Right forelimb (tissue), 1 donor: ENCODE data around the gene HCN4.
"Not testable (repeated sequence)": the region's sequence is repeated elsewhere in the genome, so short reads cannot be mapped to it uniquely, and the experiment has no call there.

Source experiments
- DNase-seq: peaks from one replicate; pipeline ENCODE4 v3.0.0-alpha.2; 2018

HCN4 gene

DNA sequence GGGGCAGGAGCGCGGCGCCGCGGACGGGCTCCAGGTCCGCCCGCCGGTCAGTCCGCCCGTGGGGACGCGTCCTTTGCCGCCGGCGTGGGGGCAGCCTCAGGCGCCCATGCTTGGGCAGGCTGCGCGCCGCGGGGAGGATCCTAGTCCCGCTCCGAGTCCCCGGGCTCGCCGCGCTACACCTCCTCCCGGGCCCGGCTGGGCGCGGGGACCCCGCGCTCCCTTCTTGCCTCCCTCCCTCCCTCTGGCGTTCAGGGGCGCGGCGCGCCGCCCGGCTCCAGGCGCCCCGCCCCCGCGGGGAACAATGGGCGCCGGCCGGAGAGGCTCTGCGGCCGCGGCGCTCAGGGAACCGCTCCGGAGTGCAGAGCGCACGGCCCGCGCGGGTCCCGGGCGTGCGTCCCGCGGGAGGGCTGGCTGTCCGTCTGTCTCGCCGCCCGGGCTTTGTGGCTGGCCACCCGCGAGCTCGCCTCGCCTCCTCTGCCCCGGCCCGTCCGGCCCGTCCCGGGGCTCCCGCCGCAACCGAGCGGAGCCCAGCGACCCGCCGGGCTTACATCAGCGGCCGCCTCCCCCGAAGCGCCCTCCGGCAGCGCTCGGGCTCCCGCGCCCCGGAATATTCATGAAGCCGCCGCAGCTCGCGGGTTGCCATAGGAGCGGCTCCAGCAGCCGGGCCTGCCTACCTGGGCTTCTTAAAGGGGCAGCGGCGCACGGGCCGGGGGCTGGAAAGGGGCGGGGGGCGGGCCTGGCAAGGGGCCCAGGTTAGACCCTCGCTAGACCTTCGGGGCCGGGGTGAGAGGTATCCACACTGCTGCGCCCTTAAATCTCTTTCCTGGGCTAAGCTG lies at the start of gene HCN4:
Gene HCN4 (minus strand): TSS at position 658 of the 836 bp plus-strand sequence. CDS start 688 bp downstream, outside the sequence.
- no peak for DNase-seq

DNA sequence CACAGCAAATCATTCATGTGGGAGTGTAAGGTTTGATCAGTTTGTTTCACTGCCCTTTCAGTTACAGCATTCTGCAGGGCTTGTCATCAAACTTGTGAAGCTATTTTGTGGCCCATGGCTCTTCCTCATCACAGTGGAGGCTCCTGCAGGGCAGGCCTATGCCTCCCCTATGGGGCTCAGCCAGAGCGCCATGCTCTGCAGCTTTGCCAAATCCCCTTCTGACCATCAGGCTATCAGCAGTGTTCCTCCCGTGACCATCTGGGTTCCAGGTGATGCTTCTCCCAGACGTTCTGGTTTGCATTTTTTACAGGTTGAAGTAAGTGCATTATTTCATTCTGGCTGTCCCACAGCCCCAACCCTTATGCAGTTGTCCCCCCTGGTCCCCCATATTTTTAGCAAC lies 46.1 kb upstream of the HCN4 start:
- no peak for DNase-seq

GRCh38 chr15:73403171-73403570 lies 34.4 kb upstream of the HCN4 start:
- no peak for DNase-seq

- not testable (repeated sequence) for DNase-seq
Measured at GRCh38 chr15:73400222-73400621, 31.5 kb upstream of the HCN4 start.

DNA sequence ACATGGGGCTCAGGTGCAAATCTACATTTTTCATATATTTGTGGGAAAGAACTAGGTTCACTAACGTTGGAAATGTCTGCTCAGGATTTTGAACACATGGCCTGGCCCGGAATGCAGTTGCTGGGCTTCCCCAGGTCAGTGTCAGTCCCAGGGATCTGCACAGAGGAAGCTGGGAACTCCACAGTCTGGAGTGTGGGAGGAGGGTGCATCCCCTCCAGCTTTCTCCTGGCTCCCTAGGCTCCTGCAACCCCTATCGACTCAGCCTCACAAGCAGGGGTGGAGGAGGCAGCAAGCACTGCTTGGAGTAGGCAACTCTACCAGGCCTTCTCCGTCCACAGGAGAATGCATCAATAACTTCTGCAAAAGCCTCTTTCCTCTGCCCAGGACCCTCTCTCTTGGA lies 30.1 kb upstream of the HCN4 start:
- no peak for DNase-seq

- DNase-seq: no peak
Measured at GRCh38 chr15:73397461-73397860, 28.7 kb upstream of the HCN4 start.

- no peak for DNase-seq
Measured at GRCh38 chr15:73395671-73396070, 26.9 kb upstream of the HCN4 start.

DNA sequence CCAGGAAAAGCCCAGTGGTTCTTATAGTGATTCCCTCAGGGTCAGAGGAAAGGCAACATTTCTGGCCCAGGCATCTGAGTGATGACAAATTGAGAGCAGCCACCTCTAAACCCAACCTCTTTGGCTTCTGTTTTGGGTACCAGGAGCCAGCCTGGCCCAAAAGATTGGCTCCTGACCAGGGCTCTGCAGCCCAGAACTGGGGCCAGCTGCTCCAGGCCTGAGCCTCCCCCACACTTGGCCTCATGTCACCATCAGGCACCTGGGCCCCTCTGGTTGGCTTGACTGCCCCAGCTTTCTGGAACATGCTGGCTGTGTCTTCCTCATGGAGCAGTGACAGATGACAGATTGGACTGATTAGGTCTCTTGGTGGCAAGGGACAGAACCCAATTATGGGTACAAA lies 26.0 kb upstream of the HCN4 start:
- DNase-seq: no peak

- DNase-seq: no peak
Measured at GRCh38 chr15:73393336-73393735, 24.6 kb upstream of the HCN4 start.

DNA sequence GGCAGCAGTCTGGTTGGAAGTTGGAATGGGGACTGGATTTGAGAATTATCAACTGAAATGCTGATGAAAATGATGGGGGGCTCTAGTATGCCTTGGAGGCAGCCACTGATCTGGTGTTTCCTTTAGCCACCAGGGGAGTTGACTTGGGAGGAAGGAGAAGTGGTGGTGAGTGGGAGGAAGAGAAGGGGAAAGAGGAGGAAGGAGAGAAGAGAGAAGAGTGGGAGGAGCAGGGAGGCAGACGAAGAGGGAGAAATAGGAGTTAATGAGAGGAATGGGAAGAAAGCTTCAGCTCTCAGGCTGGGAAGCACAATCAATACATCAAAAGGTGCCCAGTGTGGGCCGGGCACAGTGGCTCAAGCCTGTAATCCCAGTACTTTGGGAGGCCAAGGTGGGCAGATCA lies 23.3 kb upstream of the HCN4 start:
- no peak for DNase-seq

DNA sequence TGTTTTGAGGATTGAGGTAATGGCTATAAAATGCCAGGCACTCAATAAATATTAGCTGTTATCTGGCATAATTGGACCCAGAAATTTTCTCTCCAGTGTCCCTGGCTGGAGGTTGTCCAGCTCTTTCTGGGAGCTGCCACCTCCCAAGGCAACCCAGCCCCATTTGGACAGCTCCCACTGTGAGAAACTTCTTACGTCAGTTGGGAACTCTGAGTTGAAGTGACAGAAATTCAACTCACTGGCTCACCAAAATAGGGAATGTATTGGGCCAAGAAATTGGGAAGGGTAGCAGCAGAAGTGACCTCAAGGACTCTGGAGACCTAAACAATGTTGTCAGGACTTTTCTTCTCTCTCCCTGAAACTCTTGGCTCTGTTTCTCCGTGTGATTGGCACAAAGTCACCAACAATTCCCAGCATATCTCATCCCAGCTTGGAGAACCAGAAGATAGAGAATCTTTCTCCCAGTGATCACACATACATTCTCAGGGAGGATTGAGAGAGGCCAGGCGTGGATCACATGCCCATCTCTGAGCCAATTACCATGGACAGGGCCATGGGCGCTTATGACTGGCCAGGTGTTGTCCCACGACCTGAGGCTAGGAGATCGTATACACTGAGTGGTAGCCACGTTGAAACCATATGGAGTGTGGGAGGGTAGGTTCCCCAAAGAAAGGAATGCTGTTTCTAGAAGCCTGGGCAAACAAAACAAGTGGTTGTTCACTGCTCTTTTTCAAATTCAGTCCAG lies 22.5 kb upstream of the HCN4 start:
- DNase-seq: no peak

- DNase-seq: no peak
Measured at GRCh38 chr15:73389971-73390544, 21.3 kb upstream of the HCN4 start.

DNA sequence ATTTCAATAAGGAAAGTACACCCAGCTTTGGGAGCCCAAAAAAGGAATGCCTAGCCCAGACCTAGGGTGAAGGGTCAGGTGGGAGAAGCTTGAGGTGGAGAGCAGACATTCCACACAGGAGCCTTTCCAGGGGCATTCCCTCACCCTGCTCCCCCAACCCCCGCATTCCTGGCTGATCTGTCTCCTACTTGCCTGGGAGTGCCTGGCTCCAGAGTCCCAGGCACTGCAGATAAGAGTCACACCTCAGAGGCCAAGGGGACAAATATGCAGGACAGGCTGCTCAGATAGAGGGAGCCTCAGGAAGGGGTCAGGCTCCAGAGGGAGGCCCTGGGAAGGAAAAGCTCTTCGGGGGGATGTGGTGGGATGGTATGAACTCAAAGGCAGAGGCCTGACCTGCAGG lies 20.8 kb upstream of the HCN4 start:
- DNase-seq: no peak

- no peak for DNase-seq
Measured at GRCh38 chr15:73388256-73388781, 19.6 kb upstream of the HCN4 start.

DNA sequence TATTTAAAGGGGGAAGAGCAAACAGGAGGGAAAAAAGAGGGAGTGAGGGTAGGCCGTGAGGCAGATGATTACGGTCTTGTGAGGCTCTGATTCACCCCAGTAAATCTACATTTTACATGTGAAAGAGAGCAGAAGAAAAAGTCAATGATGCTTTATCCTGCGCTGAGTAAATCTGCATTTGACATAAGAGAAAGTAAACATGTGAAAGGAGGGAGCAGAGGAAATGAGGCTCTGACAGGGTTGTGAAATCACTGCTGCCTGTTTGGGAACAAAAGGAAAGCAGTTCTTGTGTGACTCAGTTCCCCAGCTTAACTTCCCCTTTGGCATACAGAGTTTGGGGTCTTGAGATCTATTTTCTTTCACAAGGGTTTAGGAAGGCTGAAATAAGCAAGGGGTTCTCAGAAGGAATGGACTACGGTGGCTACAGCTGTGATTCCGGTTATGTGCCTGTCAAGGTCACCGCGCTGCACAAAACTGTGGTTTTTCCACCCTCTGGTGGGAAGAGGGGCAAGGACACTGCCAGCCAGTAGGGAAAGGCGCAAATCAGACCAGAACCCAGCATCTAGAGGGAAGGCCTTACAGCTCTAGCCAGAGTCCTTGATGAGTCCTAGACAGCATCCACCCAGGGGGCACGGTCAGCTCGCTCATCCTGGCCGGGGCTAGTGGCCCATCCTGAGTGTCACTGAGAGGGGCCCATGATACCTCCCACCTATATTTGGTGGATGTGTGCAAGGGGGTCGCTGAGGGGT lies 18.9 kb upstream of the HCN4 start:
- DNase-seq: no peak

- no peak for DNase-seq
Measured at GRCh38 chr15:73386886-73387506, 18.2 kb upstream of the HCN4 start.

DNA sequence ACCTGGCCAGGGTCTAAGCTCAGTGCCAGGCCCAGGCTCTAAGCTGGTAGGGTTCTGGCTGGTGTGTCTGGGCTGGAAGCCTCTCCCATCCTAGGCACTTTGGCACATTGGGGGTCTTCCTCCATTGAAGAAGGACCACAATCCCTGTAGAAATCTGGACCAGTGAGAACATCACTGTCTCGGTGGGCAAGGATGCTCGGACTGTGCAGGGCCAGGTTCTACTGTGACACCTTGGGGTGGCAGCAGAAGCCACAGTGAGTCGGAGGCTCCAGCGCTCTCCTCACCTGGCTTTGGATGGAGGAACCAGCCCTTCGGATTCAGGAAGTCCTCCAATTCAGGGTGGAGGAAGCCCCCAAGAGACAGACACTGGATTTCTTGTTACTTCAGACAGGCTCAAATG lies 17.5 kb upstream of the HCN4 start:
- no peak for DNase-seq

DNA sequence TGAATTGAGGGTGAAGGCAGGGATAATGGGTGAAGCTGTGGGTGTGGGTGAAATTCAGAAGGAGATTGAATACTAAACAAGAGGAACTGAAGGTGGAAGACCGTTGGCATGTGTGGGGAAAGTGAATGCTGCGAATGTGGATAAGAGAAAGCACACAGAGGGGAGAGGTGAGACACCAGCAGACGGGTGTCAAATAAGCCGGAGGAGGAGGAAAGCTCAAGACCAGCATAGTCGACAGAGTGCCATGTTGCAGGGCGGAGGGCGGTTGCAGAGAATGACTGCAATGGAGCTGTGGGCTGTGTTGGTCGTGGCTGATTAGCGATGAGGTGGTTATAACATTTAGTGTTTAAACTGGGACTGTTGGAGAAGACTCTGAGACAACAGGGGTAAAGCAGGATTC lies 16.4 kb upstream of the HCN4 start:
- no peak for DNase-seq

GRCh38 chr15:73383310-73384189 lies 14.8 kb upstream of the HCN4 start:
- DNase-seq: no peak

DNA sequence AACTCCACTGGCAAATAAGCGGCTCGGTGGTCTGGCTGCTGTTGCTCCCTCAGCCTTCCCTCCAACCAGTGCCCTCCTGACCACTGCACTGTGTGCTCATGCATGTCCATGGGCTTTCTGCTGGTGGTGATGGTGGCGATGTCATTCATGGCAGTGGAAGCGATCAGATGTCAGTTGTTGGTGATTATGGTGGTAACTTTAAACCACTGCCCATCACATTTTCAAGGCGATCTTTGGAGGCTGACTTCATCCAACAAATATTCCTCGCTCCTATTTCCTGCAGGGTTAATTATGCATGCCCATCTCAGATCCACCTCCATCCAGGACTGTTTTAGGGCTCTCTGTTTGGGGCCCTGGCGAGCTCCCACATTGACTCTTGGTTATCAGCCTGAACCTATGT lies 13.4 kb upstream of the HCN4 start:
- no peak for DNase-seq

DNA sequence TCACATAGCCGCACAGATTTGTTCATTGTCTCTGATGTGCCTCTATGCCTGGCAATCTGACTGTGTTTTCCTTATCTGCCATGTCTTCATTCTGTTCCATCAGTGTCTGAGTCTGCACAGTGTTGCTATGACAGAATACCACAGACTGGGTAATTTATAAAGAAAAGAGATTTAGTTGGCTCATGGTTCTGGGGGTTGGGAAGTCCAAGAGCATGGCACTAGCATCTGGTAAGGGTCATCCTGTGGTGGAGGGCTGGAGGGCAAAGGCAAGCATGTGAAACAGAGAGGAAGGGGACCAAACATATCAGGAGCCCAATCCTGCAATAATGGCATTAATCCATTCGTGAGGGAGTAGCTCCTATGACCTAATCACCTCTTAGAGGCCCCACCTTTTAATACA lies 11.9 kb upstream of the HCN4 start:
- no peak for DNase-seq
